Measurements from ENCODE around the gene ZNF669.

The ZNF669 gene

DNA sequence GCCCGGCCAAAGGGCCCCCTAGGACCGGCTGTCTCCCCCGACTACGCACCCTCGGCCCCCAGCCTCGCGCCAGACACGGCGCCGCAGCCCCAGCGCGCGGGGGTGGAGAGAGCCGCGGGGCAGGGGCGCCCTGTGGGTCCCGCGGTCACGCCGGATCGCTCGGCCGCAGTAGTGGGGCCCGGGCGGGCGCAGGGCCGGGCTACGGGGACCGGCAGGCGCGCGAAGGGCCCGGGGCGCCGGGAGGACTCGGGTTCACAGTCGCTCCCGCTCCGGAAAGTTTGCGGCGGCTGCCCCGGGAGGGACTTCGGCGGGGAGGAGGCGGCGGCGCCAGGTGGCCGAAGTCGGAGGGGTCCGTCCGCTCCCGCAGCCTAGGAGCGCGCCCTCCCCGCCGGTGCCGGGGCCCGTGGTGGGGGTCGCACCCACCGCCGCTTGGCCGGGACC is 7.1 kb upstream of the ZNF669 start:
- Histone ChIP-seq H3K27ac (ENCODE audit: low read length) (peak overlapping the region; percentile 53), H3K9ac (ENCODE audit: low read length in 2 of 2) (peak overlapping the region; percentile 62 to 66)

DNA sequence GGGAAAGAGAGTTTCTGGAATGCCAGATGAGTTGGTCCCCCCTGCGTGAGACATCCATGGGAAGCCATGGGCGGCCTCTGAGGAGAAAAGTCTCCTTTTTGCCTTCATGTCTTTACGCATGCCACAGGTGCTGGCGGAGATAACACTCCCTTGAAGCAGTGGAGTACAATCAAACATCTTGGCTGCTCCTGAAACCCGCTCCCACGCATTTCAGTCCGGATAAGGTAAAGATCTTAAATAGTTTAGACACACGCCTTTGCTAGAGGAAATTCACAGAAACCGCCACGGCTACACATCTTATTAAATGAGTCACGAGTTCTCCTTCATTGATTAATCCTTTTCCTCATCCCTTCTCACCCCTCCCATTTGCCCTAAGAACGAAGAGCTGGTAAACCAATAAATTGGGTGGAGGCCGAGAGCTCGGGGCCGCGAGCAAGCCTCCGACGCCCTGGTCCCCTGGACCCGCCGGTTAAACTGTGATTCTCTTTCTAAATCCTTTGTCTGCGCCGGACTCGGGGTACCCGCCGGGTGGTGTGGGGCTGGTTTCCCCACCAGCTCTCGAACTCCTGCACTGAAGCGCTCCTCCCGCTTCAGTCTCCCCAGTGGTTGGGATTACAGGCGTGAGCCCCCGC is 6.6 kb upstream of the ZNF669 start:
- peak overlapping the region; percentile 58 to 62 for H3K9ac ChIP-seq (ENCODE audit: low read length in 2 of 2)

More for the DNA sequence above, 7.1 kb upstream of the ZNF669 start:
- Histone ChIP-seq H3K4me1 (ENCODE audit: control insufficient read depth, insufficient read depth, low read length) (peaks cover 14% of the 10 kb centered on the region), H3K9me3 (ENCODE audit: control insufficient read depth in 2 of 2, low read length in 2 of 2) (no peaks in the 10 kb centered on the region), H3K4me3 (ENCODE audit: low read length in 2 of 2) (peak overlapping the region; percentile 67 to 78), H3K27me3 (ENCODE audit: control insufficient read depth in 1 of 2, insufficient read depth in 2 of 2, low read length in 2 of 2) (no peaks in the 10 kb centered on the region), H3K36me3 (ENCODE audit: control insufficient read depth in 2 of 2, insufficient read depth in 2 of 2, low read length in 2 of 2) (peaks cover 0 to 3% of the 10 kb centered on the region in 2 donors)

DNA sequence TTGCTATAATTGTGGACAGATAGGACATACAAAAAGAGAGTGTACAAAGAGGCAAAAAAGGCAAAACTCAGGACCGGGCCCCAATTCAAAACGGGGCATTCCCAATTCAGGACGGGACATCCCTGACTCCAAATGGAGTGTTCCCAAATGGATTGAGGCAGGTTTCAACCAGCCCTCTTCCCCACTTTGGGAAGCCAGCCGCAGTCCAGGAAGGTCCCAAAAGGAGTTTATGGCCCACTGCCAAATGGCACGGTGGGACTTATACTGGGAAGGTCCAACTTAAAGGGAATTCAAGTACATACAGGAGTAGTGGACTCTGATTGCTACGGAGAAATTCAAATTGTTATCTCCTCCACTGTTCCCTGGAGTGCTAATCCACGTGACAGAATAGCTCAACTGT is 3.5 kb upstream of the ZNF669 start:
- no peaks in the 10 kb centered on the region for H3K27me3 ChIP-seq (ENCODE audit: control insufficient read depth in 1 of 2, insufficient read depth in 2 of 2, low read length in 2 of 2)
- no peaks in the 10 kb centered on the region for H3K9me3 ChIP-seq (ENCODE audit: control insufficient read depth in 2 of 2, low read length in 2 of 2)
- no peak overlapping the region for H3K27ac ChIP-seq (ENCODE audit: low read length)
- peaks cover 24% of the 10 kb centered on the region for H3K4me1 ChIP-seq (ENCODE audit: control insufficient read depth, insufficient read depth, low read length)
- peaks cover 0 to 3% of the 10 kb centered on the region in 2 donors for H3K36me3 ChIP-seq (ENCODE audit: control insufficient read depth in 2 of 2, insufficient read depth in 2 of 2, low read length in 2 of 2)
- H3K4me3 ChIP-seq (ENCODE audit: low read length in 2 of 2), result no peak overlapping the region
- no peak overlapping the region for H3K9ac ChIP-seq (ENCODE audit: low read length in 2 of 2)

More for the DNA sequence above, 6.6 kb upstream of the ZNF669 start:
- H3K27ac ChIP-seq (ENCODE audit: low read length), result peak overlapping the region; percentile 53
- H3K9me3 ChIP-seq (ENCODE audit: control insufficient read depth in 2 of 2, low read length in 2 of 2), result no peaks in the 10 kb centered on the region
- peak overlapping the region; percentile 67 to 78 for H3K4me3 ChIP-seq (ENCODE audit: low read length in 2 of 2)
- peaks cover 14% of the 10 kb centered on the region for H3K4me1 ChIP-seq (ENCODE audit: control insufficient read depth, insufficient read depth, low read length)
- peaks cover 0 to 3% of the 10 kb centered on the region in 2 donors for H3K36me3 ChIP-seq (ENCODE audit: control insufficient read depth in 2 of 2, insufficient read depth in 2 of 2, low read length in 2 of 2)
- no peaks in the 10 kb centered on the region for H3K27me3 ChIP-seq (ENCODE audit: control insufficient read depth in 1 of 2, insufficient read depth in 2 of 2, low read length in 2 of 2)

DNA sequence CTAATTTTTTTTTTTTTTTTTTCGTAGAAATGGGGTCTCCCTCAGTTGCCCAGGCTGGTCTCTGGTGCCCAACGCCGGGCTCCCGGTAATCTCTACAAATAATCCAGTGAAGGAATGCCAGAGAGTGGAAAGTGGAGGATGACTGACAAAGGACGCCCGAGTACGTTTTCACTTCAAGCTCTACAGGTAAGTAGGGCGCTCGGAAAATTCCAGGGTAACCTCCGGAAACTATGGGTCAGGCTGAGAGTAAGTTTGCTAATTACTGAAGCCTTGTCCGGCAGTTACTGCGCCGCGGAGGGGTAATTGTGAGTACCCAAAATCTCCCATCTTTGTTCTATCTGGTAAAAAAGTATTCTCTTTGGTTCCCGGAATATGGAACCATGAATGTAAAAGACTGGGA is 1.8 kb upstream of the ZNF669 start:
- no peaks in the 10 kb centered on the region for H3K9me3 ChIP-seq (ENCODE audit: control insufficient read depth in 2 of 2, low read length in 2 of 2)

DNA sequence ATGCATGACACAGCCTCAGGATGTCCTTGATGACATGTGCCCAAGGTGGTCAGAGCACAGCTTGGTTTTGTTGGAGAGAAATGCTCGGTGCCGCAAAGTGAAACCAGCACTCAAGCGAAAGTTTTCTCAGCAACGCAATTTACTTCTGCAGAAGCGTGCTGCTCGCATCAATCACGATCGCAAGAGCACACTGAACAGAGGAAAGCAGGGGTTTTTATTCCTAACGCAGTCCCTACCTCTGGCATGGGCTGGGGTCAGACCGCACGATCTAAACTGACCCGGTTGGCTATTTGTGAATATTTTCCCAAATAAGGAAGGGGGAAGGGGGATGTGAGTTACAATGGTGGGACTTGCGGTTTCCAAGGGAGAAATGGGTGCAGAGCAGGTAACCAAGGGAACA is 809 bp upstream of the ZNF669 start:
- Histone ChIP-seq H3K9me3 (ENCODE audit: control insufficient read depth in 2 of 2, low read length in 2 of 2) (no peaks in the 10 kb centered on the region), H3K27ac (ENCODE audit: low read length) (no peak overlapping the region), H3K4me3 (ENCODE audit: low read length in 2 of 2) (peak overlapping the region; percentile 91 to 98), H3K27me3 (ENCODE audit: control insufficient read depth in 1 of 2, insufficient read depth in 2 of 2, low read length in 2 of 2) (no peaks in the 10 kb centered on the region), H3K4me1 (ENCODE audit: control insufficient read depth, insufficient read depth, low read length) (peaks cover 11% of the 10 kb centered on the region), H3K36me3 (ENCODE audit: control insufficient read depth in 2 of 2, insufficient read depth in 2 of 2, low read length in 2 of 2) (peaks cover 12 to 17% of the 10 kb centered on the region in 2 donors), H3K9ac (ENCODE audit: low read length in 2 of 2) (peak overlapping the region in 1 of 2 donors; percentile 51)

More for the DNA sequence above, 1.8 kb upstream of the ZNF669 start:
- Histone ChIP-seq H3K27ac (ENCODE audit: low read length) (no peak overlapping the region), H3K4me1 (ENCODE audit: control insufficient read depth, insufficient read depth, low read length) (peaks cover 17% of the 10 kb centered on the region), H3K27me3 (ENCODE audit: control insufficient read depth in 1 of 2, insufficient read depth in 2 of 2, low read length in 2 of 2) (no peaks in the 10 kb centered on the region), H3K9ac (ENCODE audit: low read length in 2 of 2) (no peak overlapping the region), H3K4me3 (ENCODE audit: low read length in 2 of 2) (no peak overlapping the region), H3K36me3 (ENCODE audit: control insufficient read depth in 2 of 2, insufficient read depth in 2 of 2, low read length in 2 of 2) (peaks cover 4 to 8% of the 10 kb centered on the region in 2 donors)

DNA sequence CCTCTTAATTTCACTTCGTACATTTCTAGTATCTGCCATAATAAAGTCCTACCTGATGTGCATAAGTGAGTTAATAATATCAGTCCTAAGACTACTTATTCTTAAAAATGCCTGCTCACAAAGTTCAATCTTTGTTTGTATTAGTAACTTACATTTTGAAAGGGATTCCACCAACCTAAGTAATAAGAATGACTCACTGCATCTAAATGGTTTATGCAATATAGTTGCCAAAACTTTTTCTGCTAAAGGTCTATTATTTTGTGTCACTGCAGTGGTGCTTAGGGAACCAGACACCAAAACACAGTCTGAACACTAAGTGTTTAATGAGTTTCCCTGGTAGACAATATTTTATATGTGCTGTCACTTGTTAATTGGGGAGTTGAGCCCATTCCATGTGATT is 1.8 kb downstream of the ZNF669 start:
- H3K36me3 ChIP-seq (ENCODE audit: control insufficient read depth in 2 of 2, insufficient read depth in 2 of 2, low read length in 2 of 2), result peaks cover 17 to 19% of the 10 kb centered on the region in 2 donors
- no peaks in the 10 kb centered on the region for H3K27me3 ChIP-seq (ENCODE audit: control insufficient read depth in 1 of 2, insufficient read depth in 2 of 2, low read length in 2 of 2)
- H3K4me3 ChIP-seq (ENCODE audit: low read length in 2 of 2), result no peak overlapping the region
- peaks cover 0 to 4% of the 10 kb centered on the region in 2 donors for H3K9me3 ChIP-seq (ENCODE audit: control insufficient read depth in 2 of 2, low read length in 2 of 2)
- peaks cover 11% of the 10 kb centered on the region for H3K4me1 ChIP-seq (ENCODE audit: control insufficient read depth, insufficient read depth, low read length)
- H3K9ac ChIP-seq (ENCODE audit: low read length in 2 of 2), result no peak overlapping the region
- no peak overlapping the region for H3K27ac ChIP-seq (ENCODE audit: low read length)

DNA sequence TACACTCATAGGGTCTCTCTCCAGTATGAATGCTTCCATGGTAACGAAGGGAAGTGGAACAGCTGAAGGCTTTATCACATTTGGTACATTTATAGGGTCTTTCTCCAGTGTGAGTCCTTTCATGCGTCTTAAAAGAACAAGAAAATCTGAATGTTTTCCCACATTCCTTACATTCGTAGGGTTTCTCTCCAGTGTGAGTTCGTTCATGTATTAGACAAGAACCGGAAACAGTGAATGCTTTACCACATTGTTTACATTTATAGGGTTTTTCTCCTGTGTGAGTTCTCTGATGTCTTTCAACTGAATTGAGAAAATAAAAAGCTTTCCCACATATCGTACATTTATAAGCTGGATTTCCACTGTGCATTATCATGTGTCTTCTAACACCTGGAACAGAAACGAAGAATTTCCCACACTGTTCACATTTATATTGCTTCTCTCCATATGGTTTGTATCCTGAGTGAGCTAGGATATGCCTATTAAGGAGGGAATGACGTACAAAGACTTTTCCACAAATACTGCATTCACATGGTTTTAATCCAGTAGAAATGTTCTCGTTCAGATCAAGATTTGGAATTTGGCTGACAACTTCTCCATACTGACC is 3.4 kb downstream of the ZNF669 start:
- H3K36me3 ChIP-seq (ENCODE audit: control insufficient read depth in 2 of 2, insufficient read depth in 2 of 2, low read length in 2 of 2), result peaks cover 26% of the 10 kb centered on the region in 2 donors
- peaks cover 0 to 6% of the 10 kb centered on the region in 2 donors for H3K9me3 ChIP-seq (ENCODE audit: control insufficient read depth in 2 of 2, low read length in 2 of 2)
- no peak overlapping the region for H3K4me3 ChIP-seq (ENCODE audit: low read length in 2 of 2)
- no peaks in the 10 kb centered on the region for H3K27me3 ChIP-seq (ENCODE audit: control insufficient read depth in 1 of 2, insufficient read depth in 2 of 2, low read length in 2 of 2)
- H3K27ac ChIP-seq (ENCODE audit: low read length), result no peak overlapping the region
- peaks cover 11% of the 10 kb centered on the region for H3K4me1 ChIP-seq (ENCODE audit: control insufficient read depth, insufficient read depth, low read length)
- H3K9ac ChIP-seq (ENCODE audit: low read length in 2 of 2), result no peak overlapping the region

DNA sequence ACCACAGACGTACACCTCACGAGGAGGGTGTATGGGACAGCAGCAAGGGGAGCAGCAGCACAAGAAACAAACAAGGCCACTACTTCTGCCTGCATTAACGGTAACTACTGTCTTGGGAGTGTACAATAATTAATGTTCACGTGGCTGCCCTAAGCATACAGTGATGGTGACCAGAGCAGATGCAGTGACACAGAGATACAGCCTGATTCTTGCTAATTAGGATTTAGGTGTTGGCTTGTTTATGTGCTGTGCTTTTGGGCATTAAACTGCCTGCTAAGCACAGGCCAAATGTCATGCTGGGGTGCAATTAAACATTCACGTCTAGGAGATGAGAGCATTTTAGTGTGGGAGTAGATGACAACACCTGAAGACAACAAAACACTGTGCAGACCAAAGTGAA is 7.2 kb downstream of the ZNF669 start:
- Histone ChIP-seq H3K27me3 (ENCODE audit: control insufficient read depth in 1 of 2, insufficient read depth in 2 of 2, low read length in 2 of 2) (no peaks in the 10 kb centered on the region), H3K4me1 (ENCODE audit: control insufficient read depth, insufficient read depth, low read length) (no peaks in the 10 kb centered on the region), H3K36me3 (ENCODE audit: control insufficient read depth in 2 of 2, insufficient read depth in 2 of 2, low read length in 2 of 2) (peaks cover 26% of the 10 kb centered on the region in 2 donors), H3K9ac (ENCODE audit: low read length in 2 of 2) (no peak overlapping the region), H3K27ac (ENCODE audit: low read length) (no peak overlapping the region), H3K9me3 (ENCODE audit: control insufficient read depth in 2 of 2, low read length in 2 of 2) (peaks cover 0 to 6% of the 10 kb centered on the region in 2 donors), H3K4me3 (ENCODE audit: low read length in 2 of 2) (no peak overlapping the region)

DNA sequence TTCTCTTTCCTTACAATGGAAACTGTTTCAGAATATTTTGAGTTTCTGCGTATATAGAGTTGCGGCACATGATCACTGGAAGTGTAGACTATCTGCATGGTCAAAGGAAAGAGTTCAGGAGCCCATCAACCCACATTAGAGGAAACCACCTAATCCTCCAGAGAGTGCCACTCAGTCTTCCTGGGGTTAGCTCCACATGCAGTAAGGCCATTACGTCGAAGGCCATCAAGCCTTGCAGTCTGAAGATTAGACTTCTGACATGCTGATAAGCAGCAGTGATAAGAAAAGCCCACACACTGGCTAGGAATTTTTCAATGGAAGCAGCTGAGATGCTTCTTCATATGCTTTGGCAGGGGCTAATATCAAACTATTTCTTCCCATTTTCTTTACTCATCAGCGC is 7.6 kb downstream of the ZNF669 start:
- Histone ChIP-seq H3K9me3 (ENCODE audit: control insufficient read depth in 2 of 2, low read length in 2 of 2) (peaks cover 0 to 6% of the 10 kb centered on the region in 2 donors), H3K9ac (ENCODE audit: low read length in 2 of 2) (no peak overlapping the region), H3K27me3 (ENCODE audit: control insufficient read depth in 1 of 2, insufficient read depth in 2 of 2, low read length in 2 of 2) (no peaks in the 10 kb centered on the region), H3K27ac (ENCODE audit: low read length) (no peak overlapping the region), H3K4me3 (ENCODE audit: low read length in 2 of 2) (no peak overlapping the region), H3K36me3 (ENCODE audit: control insufficient read depth in 2 of 2, insufficient read depth in 2 of 2, low read length in 2 of 2) (peaks cover 23 to 26% of the 10 kb centered on the region in 2 donors), H3K4me1 (ENCODE audit: control insufficient read depth, insufficient read depth, low read length) (no peaks in the 10 kb centered on the region)

DNA sequence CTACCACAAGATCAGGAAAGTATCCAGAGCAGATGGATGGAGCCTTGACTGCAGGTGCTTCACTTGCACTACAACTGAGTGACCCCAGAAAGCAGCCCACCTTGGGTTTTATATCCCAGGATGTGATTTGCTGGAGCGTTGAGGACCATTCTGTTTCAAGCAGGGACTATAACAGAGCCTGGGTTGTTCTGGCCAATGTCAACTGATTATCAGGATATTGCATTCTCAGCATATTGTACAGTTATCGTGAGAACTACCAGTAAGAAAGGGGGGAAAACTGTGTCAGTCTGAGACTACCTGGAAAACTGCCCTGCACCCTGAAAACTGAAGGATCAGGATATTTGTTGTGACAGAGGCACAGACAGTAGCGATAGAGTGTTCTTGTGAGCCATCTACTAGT is 8.0 kb downstream of the ZNF669 start:
- Histone ChIP-seq H3K9ac (ENCODE audit: low read length in 2 of 2) (no peak overlapping the region), H3K27ac (ENCODE audit: low read length) (no peak overlapping the region), H3K9me3 (ENCODE audit: control insufficient read depth in 2 of 2, low read length in 2 of 2) (peaks cover 0 to 6% of the 10 kb centered on the region in 2 donors), H3K4me3 (ENCODE audit: low read length in 2 of 2) (no peak overlapping the region), H3K36me3 (ENCODE audit: control insufficient read depth in 2 of 2, insufficient read depth in 2 of 2, low read length in 2 of 2) (peaks cover 21 to 23% of the 10 kb centered on the region in 2 donors), H3K27me3 (ENCODE audit: control insufficient read depth in 1 of 2, insufficient read depth in 2 of 2, low read length in 2 of 2) (no peaks in the 10 kb centered on the region), H3K4me1 (ENCODE audit: control insufficient read depth, insufficient read depth, low read length) (no peaks in the 10 kb centered on the region)

DNA sequence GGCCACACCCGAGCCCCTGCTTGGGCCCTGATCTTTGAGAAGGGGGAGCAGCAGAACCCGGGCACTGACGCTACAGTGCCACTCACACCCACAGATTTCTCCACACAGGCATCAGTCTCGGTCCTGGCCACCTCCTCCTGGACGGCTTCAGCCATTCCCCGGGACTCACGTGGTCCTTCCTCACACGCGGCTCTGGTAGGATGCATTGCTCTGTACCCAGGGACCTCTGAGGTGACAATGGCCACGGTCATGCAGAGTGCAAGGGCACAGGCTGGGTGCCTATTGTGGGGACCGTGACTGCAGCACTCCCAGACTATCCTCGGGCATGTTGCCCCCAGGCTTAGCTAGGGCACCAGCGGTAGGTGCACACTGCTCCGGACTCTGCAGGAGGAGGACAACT is 13.7 kb downstream of the ZNF669 start:
- no peaks in the 10 kb centered on the region for H3K27me3 ChIP-seq (ENCODE audit: control insufficient read depth in 1 of 2, insufficient read depth in 2 of 2, low read length in 2 of 2)
- no peaks in the 10 kb centered on the region for H3K9me3 ChIP-seq (ENCODE audit: control insufficient read depth in 2 of 2, low read length in 2 of 2)
- no peak overlapping the region for H3K4me3 ChIP-seq (ENCODE audit: low read length in 2 of 2)
- H3K9ac ChIP-seq (ENCODE audit: low read length in 2 of 2), result no peak overlapping the region
- no peaks in the 10 kb centered on the region for H3K4me1 ChIP-seq (ENCODE audit: control insufficient read depth, insufficient read depth, low read length)
- H3K27ac ChIP-seq (ENCODE audit: low read length), result no peak overlapping the region
- H3K36me3 ChIP-seq (ENCODE audit: control insufficient read depth in 2 of 2, insufficient read depth in 2 of 2, low read length in 2 of 2), result no peaks in the 10 kb centered on the region
